HepG2 (cell line): Measurements from ENCODE around the gene LYPD3. TPM values are rescaled to one million over a fixed set of nuclear protein-coding genes. Genes with fewer than 3 reads are reported as not detected.
A peak's percentile ranks its signal among the peaks of the same experiment; 100 is the strongest.

Source experiments
- ATAC-seq: fragments of 200-7000 bp; cut with Tn5 transposase; 3 replicates; pipeline ENCODE4 v1.9.1; 2020; ENCODE audit warnings: mild to moderate bottlenecking, moderate library complexity
- BruUV-seq: library from RNA; stranded (reverse); fragments of 400-500 nt; replicated peaks from 2 replicates; lab custom pipeline; 2021; lab: Mats Ljungman, UMichigan
- CTCF ChIA-PET: fragments of 300-600 bp; formaldehyde crosslinking; extraction: SDS; loops from one replicate; lab custom pipeline; 2021; ENCODE audit warnings: low total read pairs, inconsistent platforms, low intra/inter-chr PET ratio; lab: Yijun Ruan, JAX
- POLR2A ChIA-PET: fragments of 350-600 bp; sonication (Branson Sonifier 250); formaldehyde crosslinking; loops from one replicate; lab custom pipeline; 2020; ENCODE audit warnings: antibody characterized with exemption, inconsistent platforms; lab: Yijun Ruan, JAX
- DNase-seq: peaks from one replicate; pipeline ENCODE4 v3.0.0-alpha.2; 2015; ENCODE audit warnings: low spot score
- FAIRE-seq: peaks from 3 replicates; lab custom pipeline; 2011; peaks lifted over from hg19 to GRCh38; lab: Jason Lieb, UNC
- H2AFZ ChIP-seq: one replicate; pipeline ENCODE4 v1.6.1; 2011; ENCODE audit warnings: low read length, inconsistent platforms
- H3K27ac ChIP-seq: fragments of 300-600 bp; 3 replicates; pipeline ENCODE4 v1.8.0; 2011; ENCODE audit warnings: mixed run types, mild to moderate bottlenecking, mixed read lengths, low read length, inconsistent platforms; ENCODE audit not compliant: insufficient read depth; ENCODE audit errors: extremely low read length
- H3K27me3 ChIP-seq, 2 experiments: fragments of 200-600 bp in 1 of 2; 2 replicates in 1 of 2; 3 replicates in 1 of 2; pipeline versions ENCODE4 v1.6.0 to v1.8.0; 2011; ENCODE audit warnings: low read length in 2 of 2, mild to moderate bottlenecking in 2 of 2, moderate library complexity in 2 of 2, inconsistent platforms in 1 of 2; ENCODE audit not compliant: insufficient read depth in 2 of 2, control insufficient read depth in 1 of 2
- H3K36me3 ChIP-seq, 2 experiments: fragments of 200-600 bp in 1 of 2; replicated peaks in 1 of 2; 2 replicates in 1 of 2; 3 replicates in 1 of 2; pipeline versions ENCODE4 v1.5.1 to v1.8.0; 2011; ENCODE audit warnings: low read length in 2 of 2, inconsistent platforms in 1 of 2; ENCODE audit not compliant: insufficient read depth in 2 of 2, control insufficient read depth in 1 of 2
- H3K4me1 ChIP-seq: 2 replicates; pipeline ENCODE4 v1.5.1; 2012; ENCODE audit warnings: low read length, inconsistent platforms; ENCODE audit not compliant: insufficient read depth
- H3K4me2 ChIP-seq: 2 replicates; pipeline ENCODE4 v1.6.0; 2011; ENCODE audit warnings: low read depth, low read length, inconsistent platforms
- H3K4me3 ChIP-seq, 3 experiments: fragments of 200-600 bp in 1 of 3; sonication (generic), shearing (Covaris generic) in 1 of 3; replicated peaks in 1 of 3; 2 replicates each; pipeline ENCODE4 v1.5.1; 2011 to 2016; ENCODE audit warnings: low read length in 3 of 3, inconsistent platforms in 2 of 3, low read depth in 2 of 3, mild to moderate bottlenecking in 2 of 3, control low read depth in 1 of 3, mixed read lengths in 1 of 3; ENCODE audit not compliant: insufficient read depth in 1 of 3
- H3K79me2 ChIP-seq: one replicate; pipeline ENCODE4 v1.6.1; 2011; ENCODE audit warnings: low read length, inconsistent platforms; ENCODE audit not compliant: insufficient read depth
- H3K9ac ChIP-seq: 2 replicates; pipeline ENCODE4 v1.6.0; 2011; ENCODE audit warnings: mild to moderate bottlenecking, low read depth, low read length, inconsistent platforms; ENCODE audit not compliant: insufficient read depth
- H3K9me3 ChIP-seq: 2 replicates; pipeline ENCODE4 v1.5.1; 2012; ENCODE audit warnings: mild to moderate bottlenecking, low read length
- H4K20me1 ChIP-seq: 2 replicates; pipeline ENCODE4 v1.6.0; 2011; ENCODE audit warnings: inconsistent platforms, mild to moderate bottlenecking, low read length, moderate library complexity; ENCODE audit not compliant: insufficient read depth
- LBX2 ChIP-seq: sonication (generic); formaldehyde crosslinking; IDR thresholded peaks from 2 replicates; pipeline ENCODE4 v1.5.0; 2020; ENCODE audit warnings: missing genetic modification reagents, mild to moderate bottlenecking, borderline replicate concordance
- NFE2L2 ChIP-seq: fragments of 150-350 bp; IDR thresholded peaks from 2 replicates; pipeline ENCODE4 v1.6.1; 2014; ENCODE audit warnings: low read length
- RBAK ChIP-seq: sonication (generic); formaldehyde crosslinking; IDR thresholded peaks from 2 replicates; pipeline ENCODE4 v1.5.1; 2020; ENCODE audit warnings: mild to moderate bottlenecking, missing genetic modification reagents
- SATB2 ChIP-seq: sonication (generic); formaldehyde crosslinking; IDR thresholded peaks from 2 replicates; pipeline ENCODE4 v1.5.0; 2020; ENCODE audit warnings: missing genetic modification reagents
- ZNF12 ChIP-seq: sonication (generic); formaldehyde crosslinking; IDR thresholded peaks from 2 replicates; pipeline ENCODE4 v1.5.0; 2020; ENCODE audit warnings: missing genetic modification reagents
- ZNF652 ChIP-seq: IDR thresholded peaks from 2 replicates; pipeline ENCODE4 v1.6.1; 2016; ENCODE audit warnings: low read depth, borderline replicate concordance
- ZSCAN9 ChIP-seq: IDR thresholded peaks from 2 replicates; pipeline ENCODE4 v1.6.1; 2016; ENCODE audit warnings: borderline replicate concordance
- WGBS: methylation state at CpG from one replicate; pipeline ENCODE4 v1.1.6; 2017; ENCODE audit warnings: low lambda C conversion rate; 5-methylcytosine and 5-hydroxymethylcytosine counted together
- in situ Hi-C: cut with HindIII; loops from 2 replicates; pipeline ENCODE4 v1.10.0; 2017; ENCODE audit warnings: low pct_unique_long_range_greater_than_20kb; ENCODE audit not compliant: extremely low pct_ligation_motif_present
- intact Hi-C: fragments of 100-400 bp; cut with micrococcal nuclease; formaldehyde crosslinking; loops from one replicate; pipeline ENCODE4 v1.10.0; 2022; ENCODE audit not compliant: unreplicated experiment
- polyA plus RNA-seq, 8 experiments: library from polyadenylated mRNA; depleted of rRNA in 3 of 8; stranded (reverse) in 7 of 8; unstranded in 1 of 8; fragments of >200 nt; fragmentation: Illumina TruSeq in 4 of 8; extraction: Trizol in 4 of 8; gene quantifications; 2 replicates each; pipeline versions ENCODE4 v1.2.1 to v1.2.3, GENCODE V29; 2011 to 2016; ENCODE audit warnings: low read depth in 4 of 8, missing spikeins in 1 of 8, mixed read lengths in 1 of 8; ENCODE audit not compliant: insufficient read depth in 1 of 8
- total RNA-seq, 5 experiments: library from RNA; depleted of rRNA; stranded (reverse); fragments of >200 nt; fragmentation: Illumina TruSeq; extraction: Trizol; gene quantifications; 2 replicates each; pipeline ENCODE4 v1.2.3, GENCODE V29; 2016; ENCODE audit warnings: low read depth in 1 of 5
- TF ChIP-seq, protein P1 (sequence below): sonication (generic); formaldehyde crosslinking; IDR thresholded peaks from 2 replicates; pipeline ENCODE4 v1.5.1; 2020; ENCODE audit warnings: mild to moderate bottlenecking, missing genetic modification reagents, borderline replicate concordance

LYPD3 gene
- total and polyA plus RNA-seq, 2 of the 13 experiments (the other 11 are each of a cell fraction or from before 2014, with no cell fraction given): 0.51 to 1.5 TPM

DNA sequence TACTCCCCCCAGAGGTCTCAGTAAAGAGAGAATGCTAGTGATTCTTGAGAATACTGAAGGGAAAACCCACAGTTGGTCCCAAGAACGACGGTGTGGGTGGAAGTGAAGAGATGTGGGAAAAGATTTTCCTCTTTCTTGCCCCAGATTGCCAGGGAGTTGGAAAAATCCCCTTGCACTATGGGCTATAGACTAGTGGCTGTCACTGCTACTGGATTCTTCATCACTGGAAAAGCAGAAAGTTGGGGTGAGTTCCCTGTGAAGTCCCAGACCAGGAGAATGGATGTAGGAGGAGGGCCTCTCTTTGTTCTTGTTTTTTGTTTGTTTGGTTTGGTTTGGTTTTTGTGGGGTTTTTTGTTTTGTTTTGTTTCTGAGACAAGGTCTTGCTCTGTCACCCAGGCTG, 11.4 kb downstream of the LYPD3 start:
- BruUV-seq: no TSS peak
- intact Hi-C loops: no loop called here

GRCh38 chr19:43452582-43452981, 12.8 kb downstream of the LYPD3 start:
- Histone ChIP-seq H3K4me3 (no peak overlapping the region), H3K27ac (no peak overlapping the region), H3K4me1 (peaks cover 10% of the 10 kb centered on the region; the same call in 1 of the 2 replicates), H3K9me3 (no peaks in the 10 kb centered on the region), H3K36me3 (no peaks in the 10 kb centered on the region), H3K4me2 (no peak overlapping the region), H3K27me3 (no peaks in the 10 kb centered on the region), H3K79me2 (no peaks in the 10 kb centered on the region), H4K20me1 (no peaks in the 10 kb centered on the region), H3K9ac (no peak overlapping the region), H2AFZ (no peak overlapping the region)
- ChIA-PET CTCF (no interaction called here), POLR2A (no interaction called here)
- in situ Hi-C loops: no loop called here
- WGBS: 46% methylated on average over 3 of the region's 3 CpGs
- TF ChIP-seq ZNF652 (CRISPR knock-in tag): peak; percentile 42; the same call in 1 of the 2 replicates
- TF ChIP-seq, protein P1, sequence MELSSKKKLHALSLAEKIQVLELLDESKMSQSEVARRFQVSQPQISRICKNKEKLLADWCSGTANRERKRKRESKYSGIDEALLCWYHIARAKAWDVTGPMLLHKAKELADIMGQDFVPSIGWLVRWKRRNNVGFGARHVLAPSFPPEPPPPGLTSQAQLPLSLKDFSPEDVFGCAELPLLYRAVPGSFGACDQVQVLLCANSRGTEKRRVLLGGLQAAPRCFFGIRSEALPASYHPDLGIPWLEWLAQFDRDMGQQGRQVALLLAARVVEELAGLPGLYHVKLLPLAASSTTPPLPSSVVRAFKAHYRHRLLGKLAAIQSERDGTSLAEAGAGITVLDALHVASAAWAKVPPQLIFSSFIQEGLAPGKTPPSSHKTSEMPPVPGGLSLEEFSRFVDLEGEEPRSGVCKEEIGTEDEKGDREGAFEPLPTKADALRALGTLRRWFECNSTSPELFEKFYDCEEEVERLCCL (CRISPR knock-in tag): no peak
- TF ChIP-seq ZNF12: peak; percentile 98
- TF ChIP-seq RBAK (CRISPR knock-in tag): peak; percentile 84; the same call in 1 of the 2 replicates
- DNase-seq (no peak), FAIRE-seq (no peak), ATAC-seq (no peak)
- BruUV-seq: no TSS peak
- intact Hi-C loops: no loop called here

More for the DNA sequence above, 11.4 kb downstream of the LYPD3 start:
- no peak for DNase-seq
- WGBS: 69% methylated on average over 2 of the region's 2 CpGs
- H3K9ac ChIP-seq: no peak overlapping the region
- no peaks in the 10 kb centered on the region for H3K9me3 ChIP-seq
- no peak overlapping the region for H3K4me3 ChIP-seq
- ChIA-PET POLR2A (no interaction called here), CTCF (no interaction called here)
- H2AFZ ChIP-seq: no peak overlapping the region
- H3K79me2 ChIP-seq: no peaks in the 10 kb centered on the region
- H3K4me1 ChIP-seq: peaks cover 10% of the 10 kb centered on the region; the same call in 1 of the 2 replicates
- no peak overlapping the region for H3K27ac ChIP-seq
- no peaks in the 10 kb centered on the region for H4K20me1 ChIP-seq
- TF ChIP-seq NFE2L2 (no peak), LBX2 (CRISPR knock-in tag) (no peak), ZSCAN9 (CRISPR knock-in tag) (no peak), SATB2 (CRISPR knock-in tag) (no peak)
- TF ChIP-seq, all 625 proteins: peak for 0
- H3K4me2 ChIP-seq: no peak overlapping the region
- H3K36me3 ChIP-seq: no peaks in the 10 kb centered on the region
- no peaks in the 10 kb centered on the region for H3K27me3 ChIP-seq
- FAIRE-seq (no peak), ATAC-seq (no peak)
- in situ Hi-C loops: no loop called here
